Stomach (tissue), 9 donors: ENCODE data around the gene GDPGP1. TPM values are rescaled to one million over a fixed set of nuclear protein-coding genes. Genes with fewer than 3 reads are reported as not detected.

ENCODE experiments used
- DNase-seq, 2 donors: peaks; one replicate each; pipeline versions ENCODE4 v3.0.0 to v3.0.0-alpha.2; 2013 to 2019
- H3K27ac ChIP-seq, 5 donors: fragments of 200-600 bp in 4 of 5; sonication (generic) in 4 of 5; one replicate each; pipeline ENCODE4 v1.5.1; 2013 to 2019; ENCODE audit warnings: mild to moderate bottlenecking in 1 of 5, moderate library complexity in 1 of 5
- H3K27me3 ChIP-seq, 3 donors: fragments of 200-600 bp; sonication (generic); one replicate each; pipeline ENCODE4 v1.5.1; 2017 to 2019; ENCODE audit warnings: mixed run types in 1 of 3
- H3K36me3 ChIP-seq, 4 donors: fragments of 200-600 bp; sonication (generic); 1 replicate in 3 of 4; 2 replicates in 1 of 4; pipeline ENCODE4 v1.5.1; 2016 to 2019
- H3K4me1 ChIP-seq, 4 donors: fragments of 200-600 bp; sonication (generic); one replicate each; pipeline ENCODE4 v1.5.1; 2016 to 2019
- H3K4me3 ChIP-seq, 4 donors: fragments of 200-600 bp; sonication (generic) in 3 of 4; one replicate each; pipeline ENCODE4 v1.5.1; 2016 to 2019; ENCODE audit warnings: mild to moderate bottlenecking in 1 of 4
- H3K9me3 ChIP-seq, 4 donors: fragments of 200-600 bp; sonication (generic); one replicate each; pipeline ENCODE4 v1.5.1; 2016 to 2019
- CTCF ChIP-seq, 7 experiments: fragments of 450-650 bp in 4 of 7; fragments of 200-600 bp in 3 of 7; sonication (generic) in 3 of 7; IDR thresholded peaks; one replicate each; pipeline ENCODE4 v1.5.1; 2016 to 2019; ENCODE audit warnings: antibody characterized with exemption in 7 of 7, control low read depth in 2 of 7, mild to moderate bottlenecking in 1 of 7
- EP300 ChIP-seq: sonication (generic); formaldehyde crosslinking; IDR thresholded peaks from one replicate; pipeline ENCODE4 v1.6.1; 2017; ENCODE audit warnings: antibody characterized with exemption
- POLR2A ChIP-seq, 4 donors: fragments of 450-650 bp; IDR thresholded peaks; one replicate each; pipeline ENCODE4 v1.6.1; 2016; ENCODE audit warnings: antibody characterized with exemption in 4 of 4, control low read depth in 2 of 4, mild to moderate bottlenecking in 1 of 4, moderate library complexity in 1 of 4
- POLR2AphosphoS5 ChIP-seq, 3 donors: sonication (generic); formaldehyde crosslinking; IDR thresholded peaks; one replicate each; pipeline ENCODE4 v1.6.1; 2016; ENCODE audit warnings: antibody characterized with exemption in 3 of 3
- WGBS, 5 donors: extraction: QIAGEN DNeasy Blood & Tissue Kit in 3 of 5; methylation state at CpG; one replicate each; pipeline versions ENCODE4 v1.1.5 to v1.1.7; 2013 to 2018; 5-methylcytosine and 5-hydroxymethylcytosine counted together
- intact Hi-C: fragments of 100-400 bp; cut with DNase I; formaldehyde crosslinking; loops from one replicate; pipeline ENCODE4 v1.15.1; 2023; ENCODE audit warnings: low total_unique reads
- polyA plus RNA-seq, 3 donors: library from polyadenylated mRNA; stranded (reverse); fragments of 200-250 nt; gene quantifications; one replicate each; pipeline ENCODE4 v1.2.3, GENCODE V29; 2013
- total RNA-seq, 5 donors: library from RNA; depleted of rRNA; stranded (reverse); fragments of >200 nt; gene quantifications; one replicate each; pipeline versions ENCODE4 v1.1.0 to v1.2.3, GENCODE V29; 2014 to 2016
- donor health status: healthy with polysubstance abuse.
- donor health status: Bipolar disorder and iron deficiency.
- donor health status: healthy.

GDPGP1 gene
- total and polyA plus RNA-seq, 8 donors = under 0.01 to 26.6 (median 3.2) TPM; not detected in 1

GRCh38 chr15:90233387-90234095 is 468 bp upstream of the GDPGP1 start, which contains the start of gene CIB1:
Gene CIB1, minus strand, starts transcription at chr15:90233941. Its CDS starts 56 bp downstream, at chr15:90233885.
- Histone ChIP-seq H3K4me1 (peaks cover 43 to 59% (median 51%) of the 10 kb centered on the region in 4 donors), H3K9me3 (no peaks in the 10 kb centered on the region), H3K4me3 (peak within 1 kb of the TSS; percentile 73 to 95 (median 83)), H3K27ac (peak within 1 kb of the TSS; percentile 88 to 98 (median 93)), H3K36me3 (peaks cover 21 to 59% (median 53%) of the 10 kb centered on the region in 4 donors), H3K27me3 (no peaks in the 10 kb centered on the region)
- 0 to 1% (median 0%) methylated on average over 1 to 63 of the region's 63 CpGs for WGBS, 5 donors
- DNase-seq = peak; percentile 98 to 99
- intact Hi-C loops = no loop called here
- peak in 3 of 7 experiments; percentile 4 to 46 (median 23) for TF ChIP-seq CTCF (IDR thresholded peaks at IDR 0.05)
- peak in 2 of 3 donors; percentile 26 to 61 for TF ChIP-seq POLR2AphosphoS5 (IDR thresholded peaks at IDR 0.05)
- TF ChIP-seq EP300 = no peak
- TF ChIP-seq POLR2A (IDR thresholded peaks at IDR 0.05) = peak in 1 of 4 donors; percentile 59

GRCh38 chr15:90239371-90239770 is 5.4 kb downstream of the GDPGP1 start:
- H3K27ac ChIP-seq = no peak overlapping the region
- no peaks in the 10 kb centered on the region for H3K27me3 ChIP-seq
- DNase-seq = no peak
- intact Hi-C loops = no loop called here
- H3K4me1 ChIP-seq = peaks cover 5 to 12% (median 8%) of the 10 kb centered on the region in 4 donors
- peaks cover 21 to 59% (median 56%) of the 10 kb centered on the region in 4 donors for H3K36me3 ChIP-seq
- TF ChIP-seq CTCF (IDR thresholded peaks at IDR 0.05) (no peak), EP300 (no peak), POLR2AphosphoS5 (IDR thresholded peaks at IDR 0.05) (no peak), POLR2A (IDR thresholded peaks at IDR 0.05) (no peak)
- H3K4me3 ChIP-seq = no peak overlapping the region
- WGBS, 5 donors = 75 to 88% (median 82%) methylated on average over 3 of the region's 3 CpGs
- no peaks in the 10 kb centered on the region for H3K9me3 ChIP-seq

GRCh38 chr15:90240856-90241255 is 6.8 kb downstream of the GDPGP1 start:
- Histone ChIP-seq H3K36me3 (peaks cover 21 to 58% (median 54%) of the 10 kb centered on the region in 4 donors), H3K27me3 (no peaks in the 10 kb centered on the region), H3K27ac (no peak overlapping the region), H3K9me3 (no peaks in the 10 kb centered on the region), H3K4me3 (no peak overlapping the region), H3K4me1 (no peaks in the 10 kb centered on the region)
- no peak for DNase-seq
- intact Hi-C loops = no loop called here
- 88 to 93% (median 92%) methylated on average over 6 to 8 of the region's 8 CpGs for WGBS, 5 donors
- TF ChIP-seq POLR2AphosphoS5 (IDR thresholded peaks at IDR 0.05) (no peak), POLR2A (IDR thresholded peaks at IDR 0.05) (no peak), CTCF (IDR thresholded peaks at IDR 0.05) (no peak), EP300 (no peak)

- H3K9me3 ChIP-seq = no peaks in the 10 kb centered on the region
- intact Hi-C loops = no loop called here
- TF ChIP-seq POLR2A (IDR thresholded peaks at IDR 0.05) (no peak), EP300 (no peak), CTCF (IDR thresholded peaks at IDR 0.05) (no peak), POLR2AphosphoS5 (IDR thresholded peaks at IDR 0.05) (no peak)
- H3K4me3 ChIP-seq = no peak overlapping the region
- no peaks in the 10 kb centered on the region for H3K27me3 ChIP-seq
- H3K27ac ChIP-seq = no peak overlapping the region
- peaks cover 21 to 51% (median 47%) of the 10 kb centered on the region in 4 donors for H3K36me3 ChIP-seq
- DNase-seq = no peak
- WGBS, 5 donors = 81 to 84% (median 83%) methylated on average over 10 to 22 of the region's 22 CpGs
- H3K4me1 ChIP-seq = no peaks in the 10 kb centered on the region
Observed at GRCh38 chr15:90241343-90242192, 7.6 kb downstream of the GDPGP1 start.
